HG02885 (cell line): ENCODE measurements around the gene ZFP28.

Experiments used
- ATAC-seq: cut with Tn5 transposase; IDR thresholded peaks from one replicate; pipeline ENCODE4 v1.9.1; 2021; ENCODE audit warnings: mild to moderate bottlenecking; ENCODE audit not compliant: unreplicated experiment, poor library complexity

ZFP28 gene

DNA sequence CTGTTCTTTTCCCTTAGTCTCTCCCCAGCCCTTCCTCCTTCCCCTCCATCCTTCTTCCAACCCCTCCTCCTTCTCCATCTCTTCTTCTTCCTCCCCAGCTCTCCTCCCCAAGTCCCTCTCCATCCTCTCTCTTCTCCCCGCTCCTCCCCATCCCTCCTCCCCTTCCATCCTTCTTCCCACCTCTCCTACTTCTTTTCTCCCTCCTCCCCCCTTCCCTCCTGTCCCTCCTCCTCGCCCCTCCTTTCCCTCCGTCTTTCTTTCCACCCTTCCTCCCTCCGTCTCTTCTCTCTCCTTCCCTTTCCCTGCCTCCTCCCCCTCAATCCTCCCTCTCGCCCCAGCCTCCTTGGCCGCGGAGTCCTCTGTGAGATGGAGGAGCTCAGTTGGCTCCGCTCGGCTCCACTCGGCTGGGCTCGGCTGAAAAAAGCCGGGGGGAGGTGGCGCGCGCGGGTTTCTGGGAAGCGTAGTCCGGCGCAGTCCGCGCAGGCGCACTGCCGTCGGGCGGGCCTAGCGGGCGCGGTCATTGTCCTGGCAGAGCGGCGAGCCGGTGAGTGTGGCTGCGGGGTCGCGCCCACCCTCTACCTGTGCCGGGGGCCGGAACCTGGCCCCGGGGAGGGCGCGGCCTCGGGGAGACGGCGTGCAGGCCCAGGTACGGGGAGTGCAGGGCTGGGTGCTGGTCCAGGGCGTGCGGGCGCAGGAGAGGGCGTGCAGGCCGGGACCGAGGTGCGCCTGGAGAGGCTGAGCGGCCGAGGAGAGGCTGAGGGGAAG is 56.2 kb downstream of the ZFP28 start, which contains the start of gene ZNF71:
Gene ZNF71, plus strand, starts transcription at position 520 of the 765 bp plus-strand sequence. CDS start 6,257 bp downstream, outside the sequence.
- peak; percentile 95 for ATAC-seq

DNA sequence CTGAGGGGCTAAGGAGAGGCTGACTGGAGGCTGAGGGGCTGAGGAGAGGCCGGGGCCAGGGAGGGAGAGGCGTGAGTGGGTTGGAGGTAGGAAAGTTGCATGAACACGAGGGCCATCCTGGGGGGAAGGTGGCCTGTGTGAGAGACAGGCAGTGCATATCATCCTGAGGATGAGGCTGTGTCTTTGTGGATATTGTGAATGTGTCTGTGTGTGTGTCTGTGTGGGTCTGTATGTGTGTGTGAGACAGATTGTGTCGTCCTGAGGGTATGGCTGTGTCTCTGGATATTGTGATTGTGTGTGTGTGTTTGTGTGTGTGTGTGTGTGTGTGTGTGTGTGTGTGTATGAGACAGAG is 56.8 kb downstream of the ZFP28 start:
- ATAC-seq, result peak; percentile 28

GRCh38 chr19:56596676-56597075 is 57.9 kb downstream of the ZFP28 start:
- ATAC-seq, result no peak

DNA sequence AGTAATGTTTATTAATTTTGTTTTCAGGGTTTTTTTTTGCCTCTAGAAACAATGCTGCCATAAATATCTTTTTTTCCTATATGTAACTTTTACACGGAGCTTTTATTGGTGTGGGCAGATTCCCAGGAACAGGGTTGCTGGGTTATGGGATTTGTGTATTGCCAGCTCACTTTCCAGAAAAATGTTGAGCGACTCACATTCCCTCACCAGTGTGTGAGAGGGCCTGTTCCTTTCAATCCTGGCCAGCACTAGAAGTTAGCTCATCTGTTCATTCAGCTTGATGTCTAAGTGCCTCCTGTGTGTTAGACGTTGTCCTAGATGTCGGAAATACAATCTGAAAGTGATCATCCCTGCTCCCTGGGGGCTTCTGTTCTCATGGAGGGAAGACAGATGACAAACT is 58.9 kb downstream of the ZFP28 start:
- ATAC-seq, result no peak

GRCh38 chr19:56601375-56601774 is 62.6 kb downstream of the ZFP28 start:
- ATAC-seq, result no peak

- ATAC-seq, result no peak
Measured at GRCh38 chr19:56603829-56604228, 65.1 kb downstream of the ZFP28 start.
